ENCODE measurements around the gene KRT34. TPM values are rescaled to one million over a fixed set of nuclear protein-coding genes. Genes with fewer than 3 reads are reported as not detected.

KRT34 gene
- total and polyA plus RNA-seq, 9 donors: not detected

DNA sequence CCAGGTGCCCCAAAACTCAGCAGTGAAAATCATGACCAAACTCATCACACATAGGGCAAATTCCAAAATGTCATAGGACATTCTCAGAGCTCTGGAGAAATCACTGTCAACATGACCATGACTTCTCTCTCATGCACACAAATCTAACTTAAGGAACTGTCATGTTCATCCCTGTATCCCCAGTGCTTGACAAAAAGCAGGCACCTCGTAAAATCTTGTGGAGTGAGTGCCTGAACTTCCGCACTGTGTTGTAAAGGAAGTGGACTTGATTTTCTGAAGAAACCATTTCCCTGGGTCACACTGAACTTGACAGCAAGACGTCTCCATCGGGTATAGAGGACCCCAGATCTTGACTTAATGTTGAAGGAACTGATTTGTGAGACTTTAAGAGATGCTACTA lies 39.5 kb upstream of the KRT34 start:
- no peak for DNase-seq
- TF ChIP-seq POLR2A (IDR thresholded peaks at IDR 0.05) (no peak), EP300 (IDR thresholded peaks at IDR 0.05) (no peak)
- TF ChIP-seq, protein P1, sequence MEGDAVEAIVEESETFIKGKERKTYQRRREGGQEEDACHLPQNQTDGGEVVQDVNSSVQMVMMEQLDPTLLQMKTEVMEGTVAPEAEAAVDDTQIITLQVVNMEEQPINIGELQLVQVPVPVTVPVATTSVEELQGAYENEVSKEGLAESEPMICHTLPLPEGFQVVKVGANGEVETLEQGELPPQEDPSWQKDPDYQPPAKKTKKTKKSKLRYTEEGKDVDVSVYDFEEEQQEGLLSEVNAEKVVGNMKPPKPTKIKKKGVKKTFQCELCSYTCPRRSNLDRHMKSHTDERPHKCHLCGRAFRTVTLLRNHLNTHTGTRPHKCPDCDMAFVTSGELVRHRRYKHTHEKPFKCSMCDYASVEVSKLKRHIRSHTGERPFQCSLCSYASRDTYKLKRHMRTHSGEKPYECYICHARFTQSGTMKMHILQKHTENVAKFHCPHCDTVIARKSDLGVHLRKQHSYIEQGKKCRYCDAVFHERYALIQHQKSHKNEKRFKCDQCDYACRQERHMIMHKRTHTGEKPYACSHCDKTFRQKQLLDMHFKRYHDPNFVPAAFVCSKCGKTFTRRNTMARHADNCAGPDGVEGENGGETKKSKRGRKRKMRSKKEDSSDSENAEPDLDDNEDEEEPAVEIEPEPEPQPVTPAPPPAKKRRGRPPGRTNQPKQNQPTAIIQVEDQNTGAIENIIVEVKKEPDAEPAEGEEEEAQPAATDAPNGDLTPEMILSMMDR (IDR thresholded peaks at IDR 0.05): no peak
- Histone ChIP-seq H3K9me3 (no peaks in the 10 kb centered on the region), H3K4me3 (no peak overlapping the region), H3K27me3 (no peaks in the 10 kb centered on the region), H3K27ac (no peak overlapping the region), H3K36me3 (no peaks in the 10 kb centered on the region), H3K4me1 (ENCODE audit: insufficient read depth) (peaks cover 20% of the 10 kb centered on the region)
- 89 to 98% (median 94%) methylated on average over 4 of the region's 4 CpGs for WGBS, 3 donors
- intact Hi-C loops (cut with DNase I): no loop called here

DNA sequence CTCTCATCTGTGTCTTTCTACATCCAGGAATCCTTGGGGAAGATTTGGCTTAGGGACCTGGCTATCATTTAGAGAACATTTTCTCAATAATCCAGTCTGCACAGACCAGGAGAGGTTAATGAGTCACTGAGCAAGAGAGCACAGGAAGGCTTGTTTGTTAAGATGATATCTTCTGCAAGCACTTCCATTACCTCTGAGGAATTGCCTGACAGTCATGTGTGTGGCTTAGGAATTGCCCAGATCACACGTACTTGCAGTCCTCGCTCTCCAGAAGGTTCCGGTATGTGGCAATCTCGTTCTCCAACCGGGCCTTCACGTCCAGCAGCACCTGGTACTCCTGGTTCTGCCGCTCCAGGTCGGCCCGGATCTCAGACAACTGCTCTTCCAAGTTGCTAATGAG lies 39.0 kb upstream of the KRT34 start:
- Histone ChIP-seq H3K4me1 (ENCODE audit: insufficient read depth) (peaks cover 23% of the 10 kb centered on the region), H3K27me3 (no peaks in the 10 kb centered on the region), H3K27ac (no peak overlapping the region), H3K36me3 (no peaks in the 10 kb centered on the region), H3K4me3 (no peak overlapping the region), H3K9me3 (no peaks in the 10 kb centered on the region)
- TF ChIP-seq POLR2A (IDR thresholded peaks at IDR 0.05) (no peak), EP300 (IDR thresholded peaks at IDR 0.05) (no peak)
- TF ChIP-seq, protein P1 (IDR thresholded peaks at IDR 0.05): no peak
- DNase-seq: no peak
- 63 to 95% (median 92%) methylated on average over 9 of the region's 9 CpGs for WGBS, 3 donors
- intact Hi-C loops (cut with DNase I): no loop called here

DNA sequence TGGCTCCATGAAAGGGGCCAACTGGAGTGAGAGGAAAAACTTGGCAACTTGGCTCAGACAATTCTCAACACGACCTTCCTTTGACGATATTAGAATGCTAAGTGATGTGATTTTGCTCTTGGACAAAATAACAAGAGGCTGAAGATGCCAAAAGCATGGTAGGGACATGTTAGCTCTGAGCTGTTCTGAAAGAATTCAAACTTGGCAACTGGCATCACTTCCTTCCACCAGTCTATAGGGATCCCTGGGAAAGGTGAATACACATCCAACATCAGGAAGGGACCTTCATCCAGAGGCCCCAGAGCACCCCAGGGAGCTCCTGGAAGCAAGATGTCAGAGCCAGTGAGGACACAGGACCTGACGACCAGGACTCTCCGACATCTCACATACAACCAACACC lies 38.0 kb upstream of the KRT34 start:
- H3K36me3 ChIP-seq: no peaks in the 10 kb centered on the region

DNA sequence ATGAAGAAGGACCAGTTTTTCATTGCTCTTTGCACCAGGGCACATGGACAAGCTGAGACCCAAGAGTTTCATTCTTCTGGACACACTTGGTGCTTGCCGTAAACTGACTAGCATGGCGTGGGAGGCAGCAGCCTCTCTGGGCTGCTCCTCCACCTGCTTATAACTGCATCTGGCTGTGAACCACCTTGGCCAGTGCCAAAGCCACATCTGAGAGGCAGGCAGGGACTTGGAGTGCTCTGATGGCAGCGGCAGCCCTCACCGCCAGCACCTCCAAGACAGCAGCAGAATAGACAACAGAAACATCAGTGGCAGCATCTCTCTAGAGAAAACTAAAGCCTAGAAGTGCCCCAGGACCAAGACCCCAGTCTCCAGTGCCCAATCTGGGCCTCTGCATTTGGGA lies 37.6 kb upstream of the KRT34 start:
- Histone ChIP-seq H3K27ac (no peak overlapping the region), H3K4me3 (no peak overlapping the region), H3K36me3 (no peaks in the 10 kb centered on the region), H3K9me3 (no peaks in the 10 kb centered on the region), H3K4me1 (ENCODE audit: insufficient read depth) (peaks cover 28% of the 10 kb centered on the region), H3K27me3 (no peaks in the 10 kb centered on the region)
- 93 to 95% (median 93%) methylated on average over 4 of the region's 4 CpGs for WGBS, 3 donors
- no peak for DNase-seq
- intact Hi-C loops (cut with DNase I): loop anchor here in 2 of 4 donors (10.0 kb wide), 1 partner anchor 105 kb away; the partner anchor contains the start of gene KRT19 (in 2 of the 2)
- TF ChIP-seq POLR2A (IDR thresholded peaks at IDR 0.05): no peak
- TF ChIP-seq, protein P1 (IDR thresholded peaks at IDR 0.05): no peak
- no peak for TF ChIP-seq EP300 (IDR thresholded peaks at IDR 0.05)

More for the DNA sequence above, 38.0 kb upstream of the KRT34 start:
- no peaks in the 10 kb centered on the region for H3K27me3 ChIP-seq
- intact Hi-C loops (cut with DNase I): no loop called here
- TF ChIP-seq, protein P1 (IDR thresholded peaks at IDR 0.05): no peak
- TF ChIP-seq EP300 (IDR thresholded peaks at IDR 0.05): no peak
- no peak for TF ChIP-seq POLR2A (IDR thresholded peaks at IDR 0.05)
- H3K27ac ChIP-seq: no peak overlapping the region
- no peak overlapping the region for H3K4me3 ChIP-seq
- WGBS, 3 donors: 38 to 46% (median 40%) methylated on average over 4 of the region's 4 CpGs
- H3K9me3 ChIP-seq: no peaks in the 10 kb centered on the region
- H3K4me1 ChIP-seq (ENCODE audit: insufficient read depth): peaks cover 25% of the 10 kb centered on the region
- DNase-seq: no peak

Data from ovary (tissue), 9 donors.